GM12878 (cell line): ENCODE data around the gene S100A16. TPM values are rescaled to one million over a fixed set of nuclear protein-coding genes. Genes with fewer than 3 reads are reported as not detected.

Source experiments
- BCL3 ChIP-seq: IDR thresholded peaks from 2 replicates; pipeline ENCODE4 v1.6.1; 2011; ENCODE audit warnings: borderline replicate concordance, low read depth, mild to moderate bottlenecking, moderate library complexity, low read length; ENCODE audit not compliant: insufficient read depth, poor library complexity, severe bottlenecking
- BCLAF1 ChIP-seq: fragments of 450-650 bp; IDR thresholded peaks from 2 replicates; pipeline ENCODE4 v1.6.1; 2017; ENCODE audit warnings: antibody characterized with exemption, mild to moderate bottlenecking, moderate library complexity
- CHD2 ChIP-seq: IDR thresholded peaks from 2 replicates; pipeline ENCODE4 v1.6.1; 2011; ENCODE audit warnings: low read depth, low read length, improper control_type of control experiment, borderline replicate concordance
- E2F8 ChIP-seq: fragments of 450-650 bp; IDR thresholded peaks from 2 replicates; pipeline ENCODE4 v1.6.1; 2018; ENCODE audit warnings: mild to moderate bottlenecking, low read depth, moderate library complexity; ENCODE audit not compliant: partially characterized antibody
- EP300 ChIP-seq, 2 experiments: fragments of 150-350 bp in 1 of 2; IDR thresholded peaks; 2 replicates each; pipeline ENCODE4 v1.6.1; 2011 to 2012; ENCODE audit warnings: low read depth in 2 of 2, low read length in 2 of 2, borderline replicate concordance in 1 of 2, improper control_type of control experiment in 1 of 2, inconsistent platforms in 1 of 2; ENCODE audit not compliant: control insufficient read depth in 1 of 2
- GABPA ChIP-seq: IDR thresholded peaks from 2 replicates; pipeline ENCODE4 v1.6.1; 2014; ENCODE audit warnings: antibody characterized with exemption, low read depth, mild to moderate bottlenecking, inconsistent platforms
- HCFC1 ChIP-seq: fragments of 150-350 bp; IDR thresholded peaks from 2 replicates; pipeline ENCODE4 v1.6.1; 2014; ENCODE audit warnings: low read length
- IRF4 ChIP-seq: IDR thresholded peaks from 2 replicates; pipeline ENCODE4 v1.6.1; 2011; ENCODE audit warnings: low read depth, low read length
- LARP7 ChIP-seq: fragments of 450-650 bp; IDR thresholded peaks from 2 replicates; pipeline ENCODE4 v1.6.1; 2017; ENCODE audit warnings: mild to moderate bottlenecking
- MEF2B ChIP-seq: fragments of 450-650 bp; IDR thresholded peaks from 2 replicates; pipeline ENCODE4 v1.6.1; 2018; ENCODE audit warnings: mild to moderate bottlenecking, moderate library complexity; ENCODE audit not compliant: partially characterized antibody, poor library complexity, severe bottlenecking
- MTA2 ChIP-seq: fragments of 450-650 bp; IDR thresholded peaks from 2 replicates; pipeline ENCODE4 v1.6.1; 2016; ENCODE audit warnings: low read depth, mild to moderate bottlenecking, moderate library complexity
- MYC ChIP-seq: IDR thresholded peaks from 2 replicates; pipeline ENCODE4 v1.6.1; 2011; ENCODE audit warnings: mild to moderate bottlenecking, low read length, moderate library complexity, inconsistent platforms; ENCODE audit not compliant: insufficient read depth, insufficient replicate concordance, insufficient read length, severe bottlenecking
- NFYB ChIP-seq: IDR thresholded peaks from 2 replicates; pipeline ENCODE4 v1.6.1; 2011; ENCODE audit warnings: low read depth, mild to moderate bottlenecking, low read length, improper control_type of control experiment, moderate library complexity; ENCODE audit not compliant: insufficient read depth
- NRF1 ChIP-seq: conservative IDR thresholded peaks from 2 replicates; pipeline ENCODE4 v1.6.1; 2011; ENCODE audit warnings: mild to moderate bottlenecking, low read depth, low read length, improper control_type of control experiment
- RAD51 ChIP-seq: fragments of 450-650 bp; IDR thresholded peaks from 2 replicates; pipeline ENCODE4 v1.6.1; 2016; ENCODE audit warnings: moderate library complexity, mild to moderate bottlenecking, inconsistent platforms
- SIX5 ChIP-seq: IDR thresholded peaks from 2 replicates; pipeline ENCODE4 v1.6.1; 2011; ENCODE audit warnings: mild to moderate bottlenecking, low read depth, low read length, moderate library complexity; ENCODE audit not compliant: severe bottlenecking
- SMAD1 ChIP-seq: fragments of 450-650 bp; IDR thresholded peaks from 2 replicates; pipeline ENCODE4 v1.6.1; 2018; ENCODE audit warnings: mild to moderate bottlenecking, low read depth; ENCODE audit not compliant: partially characterized antibody
- STAT3 ChIP-seq: IDR thresholded peaks from 2 replicates; pipeline ENCODE4 v1.6.1; 2011; ENCODE audit warnings: low read depth, low read length, improper control_type of control experiment
- WRNIP1 ChIP-seq: IDR thresholded peaks from 2 replicates; pipeline ENCODE4 v1.6.1; 2011; ENCODE audit warnings: low read depth, low read length, improper control_type of control experiment, borderline replicate concordance
- YBX1 ChIP-seq: fragments of 450-650 bp; IDR thresholded peaks from 2 replicates; pipeline ENCODE4 v1.6.1; 2016; ENCODE audit warnings: antibody characterized with exemption
- ZBED1 ChIP-seq: IDR thresholded peaks from 2 replicates; pipeline ENCODE4 v1.6.1; 2016; ENCODE audit warnings: borderline replicate concordance
- ZNF207 ChIP-seq: fragments of 450-650 bp; IDR thresholded peaks from 2 replicates; pipeline ENCODE4 v1.6.1; 2014; ENCODE audit warnings: antibody characterized with exemption, mild to moderate bottlenecking, borderline replicate concordance
- ZNF622 ChIP-seq: fragments of 450-650 bp; IDR thresholded peaks from 2 replicates; pipeline ENCODE4 v1.6.1; 2017; ENCODE audit warnings: mild to moderate bottlenecking, inconsistent platforms
- polyA plus RNA-seq, 11 experiments: library from polyadenylated mRNA; depleted of rRNA in 4 of 11; unstranded in 6 of 11; stranded (reverse) in 5 of 11; fragments of >200 nt; fragmentation: Nextera tagmentation in 4 of 11; fragmentation: Illumina TruSeq in 1 of 11; extraction: Ambion mirVana in 4 of 11; extraction: Trizol in 1 of 11; gene quantifications; 1 replicate in 1 of 11; 2 replicates in 10 of 11; pipeline versions ENCODE4 v1.2.1 to v1.2.3, GENCODE V29; 2011 to 2016; ENCODE audit warnings: inconsistent platforms in 2 of 11, missing spikeins in 2 of 11, low read depth in 1 of 11
- total RNA-seq, 4 experiments: library from RNA; depleted of rRNA in 3 of 4; stranded (reverse); fragments of >200 nt in 3 of 4; fragmentation: Illumina TruSeq in 1 of 4; extraction: Trizol in 1 of 4; gene quantifications; 2 replicates each; pipeline versions ENCODE4 v1.2.1 to v1.2.3, GENCODE V29; 2013 to 2021

Gene S100A16
- total and polyA plus RNA-seq, 10 of the 15 experiments (the other 5 are each of a cell fraction or from before 2014, with no cell fraction given), result 0.14 to 0.51 (median 0.25) TPM; not detected in 6

GRCh38 chr1:153598309-153599172 lies 14.4 kb downstream of the S100A16 start (continued):
- TF ChIP-seq GABPA (peak; percentile 39; the same call in 1 of the 2 replicates), NRF1 (no peak), WRNIP1 (no peak), MTA2 (peak; percentile 84), BCLAF1 (no peak), RAD51 (no peak), HCFC1 (no peak), MYC (no peak), YBX1 (no peak), LARP7 (0 out of 2 replicates have a peak, but pooled peaks have one; percentile 48), BCL3 (peak; percentile 62), E2F8 (no peak), NFYB (0 out of 2 replicates have a peak, but pooled peaks have one; percentile 27), STAT3 (no peak), MEF2B (peak; percentile 59), EP300 (IDR thresholded peaks at IDR 0.05; ENCODE audit: borderline replicate concordance in 1 of 2, control insufficient read depth in 1 of 2, low read depth in 2 of 2, low read length in 2 of 2) (peak; percentile 56 to 64; a peak in 3 of 4 replicates), ZBED1 (no peak), SIX5 (no peak), ZNF622 (no peak), CHD2 (peak; percentile 37; the same call in 1 of the 2 replicates), ZNF207 (no peak), SMAD1 (no peak), IRF4 (peak; percentile 83)
